Lower leg skin (tissue), 4 donors: ENCODE results near the gene EZR. TPM values are rescaled to one million over a fixed set of nuclear protein-coding genes. Genes with fewer than 3 reads are reported as not detected.

ENCODE experiments used
- DNase-seq, 2 donors: peaks; one replicate each; pipeline ENCODE4 v3.0.0-alpha.2; 2019; ENCODE audit warnings: low spot score in 2 of 2
- H3K4me3 ChIP-seq: fragments of 200-600 bp; sonication (generic); 2 replicates; pipeline ENCODE4 v1.5.1; 2017; ENCODE audit warnings: mild to moderate bottlenecking, low read depth; ENCODE audit not compliant: poor library complexity, severe bottlenecking
- POLR2A ChIP-seq, 2 donors: fragments of 450-650 bp; IDR thresholded peaks; one replicate each; pipeline ENCODE4 v1.6.1; 2016 to 2017; ENCODE audit warnings: antibody characterized with exemption in 2 of 2, mild to moderate bottlenecking in 1 of 2, moderate library complexity in 1 of 2
- WGBS, 2 donors: methylation state at CpG; one replicate each; pipeline ENCODE4 v1.1.5; 2018; 5-methylcytosine and 5-hydroxymethylcytosine counted together
- intact Hi-C: fragments of 100-400 bp; cut with DNase I; formaldehyde crosslinking; loops from one replicate; pipeline ENCODE4 v1.15.0; 2023; ENCODE audit warnings: low total_unique reads
- total RNA-seq, 4 donors: library from RNA; depleted of rRNA; stranded (reverse); fragments of >200 nt; gene quantifications; one replicate each; pipeline ENCODE4 v1.1.0, GENCODE V29; 2016
- TF ChIP-seq, protein P1 (sequence below), 3 donors: fragments of 450-650 bp; IDR thresholded peaks; one replicate each; pipeline ENCODE4 v1.5.1; 2016; ENCODE audit warnings: antibody characterized with exemption in 3 of 3, mild to moderate bottlenecking in 3 of 3, moderate library complexity in 2 of 3

Gene EZR
- total RNA-seq, 4 donors from 2014 or later, result 200 to 235 (median 212) TPM

DNA sequence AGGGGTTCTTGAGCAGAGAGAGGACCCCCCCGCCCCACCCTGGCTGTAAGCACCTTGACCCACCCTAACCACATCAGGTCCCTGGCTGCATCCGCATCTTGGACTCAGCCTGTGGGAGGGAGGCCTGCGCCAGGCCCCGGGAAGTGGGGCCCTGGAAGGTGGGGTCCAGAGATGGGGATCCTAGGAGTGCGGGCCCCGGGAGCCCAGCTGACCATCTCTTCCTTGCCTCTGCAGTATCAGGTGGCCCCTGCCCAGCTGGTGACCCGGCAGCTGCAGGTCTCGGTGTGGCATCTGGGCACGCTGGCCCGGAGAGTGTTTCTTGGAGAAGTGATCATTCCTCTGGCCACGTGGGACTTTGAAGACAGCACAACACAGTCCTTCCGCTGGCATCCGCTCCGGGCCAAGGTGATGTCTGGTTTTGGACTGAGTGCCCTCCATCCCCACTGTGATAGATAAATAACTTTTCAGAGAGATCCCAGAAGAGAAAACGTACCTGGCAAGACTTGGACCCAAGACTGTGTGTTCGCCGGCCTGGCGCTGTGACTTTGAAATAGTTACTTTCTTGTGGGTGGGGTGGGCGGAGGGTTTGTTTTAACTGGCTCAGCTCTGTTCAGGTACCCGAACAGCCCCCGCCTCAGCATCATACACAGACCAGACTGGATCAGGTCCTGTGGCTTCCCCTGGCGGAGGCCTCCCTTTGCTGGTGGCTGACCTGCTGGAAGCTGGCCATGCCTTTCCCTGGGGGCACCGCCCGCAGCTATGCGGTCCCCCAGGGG lies 62.0 kb downstream of the EZR start:
- H3K4me3 ChIP-seq, result no peak overlapping the region
- WGBS, 2 donors, result 82 to 87% methylated on average over 21 to 25 of the region's 25 CpGs
- intact Hi-C loops, result no loop called here
- TF ChIP-seq, protein P1, sequence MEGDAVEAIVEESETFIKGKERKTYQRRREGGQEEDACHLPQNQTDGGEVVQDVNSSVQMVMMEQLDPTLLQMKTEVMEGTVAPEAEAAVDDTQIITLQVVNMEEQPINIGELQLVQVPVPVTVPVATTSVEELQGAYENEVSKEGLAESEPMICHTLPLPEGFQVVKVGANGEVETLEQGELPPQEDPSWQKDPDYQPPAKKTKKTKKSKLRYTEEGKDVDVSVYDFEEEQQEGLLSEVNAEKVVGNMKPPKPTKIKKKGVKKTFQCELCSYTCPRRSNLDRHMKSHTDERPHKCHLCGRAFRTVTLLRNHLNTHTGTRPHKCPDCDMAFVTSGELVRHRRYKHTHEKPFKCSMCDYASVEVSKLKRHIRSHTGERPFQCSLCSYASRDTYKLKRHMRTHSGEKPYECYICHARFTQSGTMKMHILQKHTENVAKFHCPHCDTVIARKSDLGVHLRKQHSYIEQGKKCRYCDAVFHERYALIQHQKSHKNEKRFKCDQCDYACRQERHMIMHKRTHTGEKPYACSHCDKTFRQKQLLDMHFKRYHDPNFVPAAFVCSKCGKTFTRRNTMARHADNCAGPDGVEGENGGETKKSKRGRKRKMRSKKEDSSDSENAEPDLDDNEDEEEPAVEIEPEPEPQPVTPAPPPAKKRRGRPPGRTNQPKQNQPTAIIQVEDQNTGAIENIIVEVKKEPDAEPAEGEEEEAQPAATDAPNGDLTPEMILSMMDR (IDR thresholded peaks at IDR 0.05), result no peak
- no peak for TF ChIP-seq POLR2A (IDR thresholded peaks at IDR 0.05)
- no peak for DNase-seq

DNA sequence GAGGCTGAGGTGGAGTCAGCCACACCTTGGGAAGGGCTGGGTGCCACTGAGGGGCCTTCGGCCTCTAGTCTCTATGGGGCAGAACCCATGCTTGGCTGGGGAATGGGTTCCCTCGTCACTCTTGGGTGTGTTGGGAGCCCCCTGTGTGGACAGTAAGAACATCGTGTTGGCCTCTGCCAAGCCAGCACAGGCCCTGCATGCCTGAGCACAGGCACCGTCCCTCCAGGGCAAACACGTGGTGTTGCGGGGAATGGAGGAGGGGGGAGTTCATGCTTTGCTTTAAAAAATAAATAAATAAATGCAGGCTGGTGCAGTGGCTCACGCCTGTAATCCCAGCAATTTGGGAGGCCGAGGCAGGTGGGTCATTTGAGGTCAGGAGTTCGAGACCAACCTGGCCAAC lies 63.0 kb downstream of the EZR start:
- intact Hi-C loops, result no loop called here
- WGBS, 2 donors, result 56 to 60% methylated on average over 9 of the region's 9 CpGs
- DNase-seq, result no peak
- no peak for TF ChIP-seq POLR2A (IDR thresholded peaks at IDR 0.05)
- TF ChIP-seq, protein P1 (IDR thresholded peaks at IDR 0.05), result no peak
- H3K4me3 ChIP-seq, result no peak overlapping the region

DNA sequence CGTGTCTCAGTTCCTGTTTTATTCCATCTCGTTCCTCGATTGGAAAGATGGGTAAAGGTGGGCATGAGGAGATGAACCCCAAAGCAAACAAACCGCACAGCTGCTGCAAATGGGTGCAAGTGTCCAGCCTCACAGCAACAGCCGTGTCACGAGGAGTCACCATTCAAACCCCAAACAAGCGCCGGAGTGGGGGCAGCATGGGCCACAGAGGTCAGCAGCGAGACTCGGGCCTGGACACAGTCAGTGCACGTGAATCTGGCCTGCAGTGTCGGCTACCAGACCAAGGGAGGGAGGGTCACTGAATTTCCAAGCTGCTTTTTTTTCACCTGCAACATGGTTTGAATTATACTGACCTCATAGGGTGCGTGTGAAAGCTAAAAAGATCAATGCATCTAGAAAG lies 63.5 kb downstream of the EZR start:
- 86 to 90% methylated on average over 13 of the region's 13 CpGs for WGBS, 2 donors
- no peak overlapping the region for H3K4me3 ChIP-seq
- intact Hi-C loops, result no loop called here
- DNase-seq, result no peak
- TF ChIP-seq, protein P1 (IDR thresholded peaks at IDR 0.05), result no peak
- TF ChIP-seq POLR2A (IDR thresholded peaks at IDR 0.05), result no peak

DNA sequence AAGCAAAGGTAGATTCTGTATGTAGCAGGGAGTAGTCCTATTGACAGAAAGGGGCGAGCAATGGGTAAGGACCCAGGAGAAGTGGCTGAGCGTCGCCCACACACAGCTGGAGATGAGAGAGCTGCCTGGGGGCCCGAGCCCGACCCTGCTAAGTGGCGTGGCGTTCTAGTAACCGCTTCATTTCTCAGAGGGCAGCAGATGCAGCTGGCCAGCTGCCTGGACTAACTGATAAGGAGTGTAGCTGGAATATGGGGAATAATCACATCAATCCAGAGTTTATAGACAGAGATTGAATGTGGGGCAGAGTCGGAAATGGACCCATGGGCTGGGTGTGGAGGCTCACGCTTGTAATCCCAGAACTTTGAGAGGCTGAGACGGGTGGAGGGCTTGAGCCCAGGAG lies 64.4 kb downstream of the EZR start:
- WGBS, 2 donors, result 82 to 95% methylated on average over 11 of the region's 11 CpGs
- no peak overlapping the region for H3K4me3 ChIP-seq
- no peak for TF ChIP-seq POLR2A (IDR thresholded peaks at IDR 0.05)
- intact Hi-C loops, result no loop called here
- DNase-seq, result no peak

DNA sequence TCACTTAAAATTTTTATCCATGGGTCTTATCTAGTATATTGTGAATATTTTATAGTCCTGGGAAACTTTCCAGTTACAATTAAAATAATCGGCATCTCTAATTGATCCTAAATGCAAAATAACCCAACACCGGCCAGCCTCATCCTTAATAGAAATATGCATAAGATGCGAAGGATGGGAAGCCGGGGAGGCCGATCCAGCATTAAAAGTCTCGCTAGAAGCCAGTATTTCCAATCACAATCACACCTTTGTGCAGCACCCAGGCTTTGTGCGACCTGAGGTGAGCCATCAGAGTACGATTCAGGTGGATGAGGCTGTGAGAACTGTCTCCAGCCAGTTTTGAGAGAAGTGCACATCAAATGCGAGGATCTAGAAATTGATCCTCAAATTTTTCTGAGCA lies 65.4 kb downstream of the EZR start:
- 93 to 94% methylated on average over 9 of the region's 9 CpGs for WGBS, 2 donors
- intact Hi-C loops, result no loop called here
- DNase-seq, result no peak
- TF ChIP-seq POLR2A (IDR thresholded peaks at IDR 0.05), result no peak
- TF ChIP-seq, protein P1 (IDR thresholded peaks at IDR 0.05), result no peak
- H3K4me3 ChIP-seq, result no peak overlapping the region

DNA sequence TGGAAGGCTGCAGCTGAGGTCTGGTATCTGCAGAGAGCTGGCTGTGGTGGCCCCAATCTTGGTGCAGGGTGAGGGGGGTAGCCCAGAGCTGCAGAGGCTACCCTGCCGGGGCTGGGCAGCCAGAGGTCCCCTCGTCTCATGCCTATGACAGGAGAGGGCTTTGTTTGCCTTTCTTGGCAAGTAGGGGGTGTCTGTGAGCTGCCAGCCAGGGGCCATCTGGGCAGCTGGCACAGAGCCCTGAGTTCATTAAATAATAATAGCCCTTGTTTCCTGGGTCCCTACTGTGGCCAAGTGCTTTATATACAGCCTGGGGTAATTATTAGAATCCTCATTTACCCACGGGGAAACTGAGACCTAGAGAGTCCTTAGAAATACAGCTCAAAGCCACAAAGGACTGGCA lies 66.6 kb downstream of the EZR start:
- DNase-seq, result no peak
- intact Hi-C loops, result no loop called here
- no peak overlapping the region for H3K4me3 ChIP-seq
- WGBS, 2 donors, result 58 to 63% methylated on average over 3 of the region's 3 CpGs
- TF ChIP-seq POLR2A (IDR thresholded peaks at IDR 0.05), result no peak
- TF ChIP-seq, protein P1 (IDR thresholded peaks at IDR 0.05), result no peak
